Keratinocyte (primary cell): ENCODE measurements around the gene MRPS18A. TPM values are rescaled to one million over a fixed set of nuclear protein-coding genes. Genes with fewer than 3 reads are reported as not detected.

Experiments used
- DNase-seq: peaks from one replicate; pipeline ENCODE4 v3.0.0-alpha.2; 2011; ENCODE audit warnings: low read depth, missing footprints, low spot score
- FAIRE-seq: peaks from 2 replicates; lab custom pipeline; 2011; peaks lifted over from hg19 to GRCh38; lab: Jason Lieb, UNC
- H2AFZ ChIP-seq: 2 replicates; pipeline ENCODE4 v1.6.0; 2012; ENCODE audit warnings: low read length, control low read depth, inconsistent platforms; ENCODE audit not compliant: control insufficient read depth
- H3K27ac ChIP-seq: 2 replicates; pipeline ENCODE4 v1.5.1; 2011; ENCODE audit warnings: low read length; ENCODE audit not compliant: control insufficient read depth, insufficient read depth
- H3K27me3 ChIP-seq: 3 replicates; pipeline ENCODE4 v1.6.0; 2011; ENCODE audit warnings: low read length; ENCODE audit not compliant: control insufficient read depth, insufficient read depth; ENCODE audit errors: extremely low read depth
- H3K36me3 ChIP-seq, 2 experiments: 2 replicates in 1 of 2; 3 replicates in 1 of 2; pipeline ENCODE4 v1.5.1; 2011; ENCODE audit warnings: low read length in 2 of 2, mild to moderate bottlenecking in 1 of 2; ENCODE audit not compliant: control insufficient read depth in 2 of 2, insufficient read depth in 2 of 2; ENCODE audit errors: extremely low read depth in 1 of 2
- H3K4me1 ChIP-seq: 3 replicates; pipeline ENCODE4 v1.5.1; 2011; ENCODE audit warnings: low read length; ENCODE audit not compliant: control insufficient read depth, insufficient read depth; ENCODE audit errors: extremely low read depth
- H3K4me2 ChIP-seq: 3 replicates; pipeline ENCODE4 v1.6.0; 2011; ENCODE audit warnings: low read depth, low read length; ENCODE audit not compliant: control insufficient read depth, insufficient read depth; ENCODE audit errors: extremely low read depth
- H3K4me3 ChIP-seq, 3 experiments: fragments of 200-600 bp in 1 of 3; sonication (generic) in 1 of 3; 2 replicates in 2 of 3; 3 replicates in 1 of 3; pipeline ENCODE4 v1.5.1; 2011 to 2016; ENCODE audit warnings: low read length in 3 of 3, mild to moderate bottlenecking in 3 of 3, control low read depth in 2 of 3, inconsistent platforms in 1 of 3, low read depth in 1 of 3, mixed read lengths in 1 of 3, mixed run types in 1 of 3, moderate library complexity in 1 of 3; ENCODE audit not compliant: control insufficient read depth in 2 of 3, insufficient read depth in 2 of 3; ENCODE audit errors: extremely low read depth in 1 of 3
- H3K79me2 ChIP-seq: 2 replicates; pipeline ENCODE4 v1.6.0; 2012; ENCODE audit warnings: low read length; ENCODE audit not compliant: control insufficient read depth, insufficient read depth
- H3K9ac ChIP-seq: 3 replicates; pipeline ENCODE4 v1.6.0; 2011; ENCODE audit warnings: low read length; ENCODE audit not compliant: control insufficient read depth, insufficient read depth; ENCODE audit errors: extremely low read depth
- H3K9me1 ChIP-seq: 3 replicates; pipeline ENCODE4 v1.6.0; 2011; ENCODE audit warnings: low read length; ENCODE audit not compliant: control insufficient read depth, insufficient read depth; ENCODE audit errors: extremely low read depth
- H3K9me3 ChIP-seq: 2 replicates; pipeline ENCODE4 v1.5.1; 2012; ENCODE audit warnings: low read depth, low read length; ENCODE audit not compliant: control insufficient read depth
- H4K20me1 ChIP-seq: 3 replicates; pipeline ENCODE4 v1.6.0; 2011; ENCODE audit warnings: low read length; ENCODE audit not compliant: control insufficient read depth, insufficient read depth; ENCODE audit errors: extremely low read depth
- CTCF ChIP-seq, 3 experiments: IDR thresholded peaks in 1 of 3; conservative IDR thresholded peaks in 1 of 3; optimal IDR thresholded peaks in 1 of 3; 2 replicates in 2 of 3; 3 replicates in 1 of 3; pipeline versions ENCODE3 to v1.5.1; 2011; ENCODE audit warnings: low read length in 3 of 3, mild to moderate bottlenecking in 3 of 3, moderate library complexity in 2 of 3, control low read depth in 1 of 3, inconsistent platforms in 1 of 3; ENCODE audit not compliant: insufficient read depth in 2 of 3; ENCODE audit errors: extremely low read depth in 1 of 3
- EZH2 ChIP-seq: IDR thresholded peaks from one replicate; pipeline ENCODE4 v1.6.1; 2012; ENCODE audit warnings: inconsistent platforms, mild to moderate bottlenecking, low read length, moderate library complexity
- dilution Hi-C: fragments of 300-500 bp; cut with MboI; formaldehyde crosslinking; loops from one replicate; pipeline ENCODE4 v1.7.0; 2020; ENCODE audit warnings: low sequenced_read_pairs; ENCODE audit not compliant: extremely low pct_ligation_motif_present
- polyA plus RNA-seq, 5 experiments: library from polyadenylated mRNA; depleted of rRNA in 3 of 5; stranded (reverse) in 3 of 5; stranded (forward) in 1 of 5; unstranded in 1 of 5; fragments of >200 nt; gene quantifications; 1 replicate in 1 of 5; 2 replicates in 3 of 5; 3 replicates in 1 of 5; pipeline versions ENCODE4 v1.2.1 to v1.2.3, GENCODE V29; 2011 to 2012; ENCODE audit warnings: missing spikeins in 2 of 5, low read depth in 1 of 5, low replicate concordance in 1 of 5

Gene MRPS18A
- polyA plus RNA-seq, 1 donor (not counting 4 experiments of a cell fraction or from before 2014, with no cell fraction given) = 48.8 TPM

GRCh38 chr6:43697421-43697820, 9.8 kb upstream of the MRPS18A start:
- H3K27me3 ChIP-seq = no peaks in the 10 kb centered on the region
- FAIRE-seq = no peak
- H3K9me3 ChIP-seq = no peaks in the 10 kb centered on the region
- no peak for DNase-seq
- H2AFZ ChIP-seq = no peak overlapping the region
- no peak overlapping the region for H3K4me2 ChIP-seq
- H3K9ac ChIP-seq = no peak overlapping the region
- H4K20me1 ChIP-seq = no peaks in the 10 kb centered on the region
- peaks cover 6% of the 10 kb centered on the region for H3K4me1 ChIP-seq
- H3K36me3 ChIP-seq = no peaks in the 10 kb centered on the region
- dilution Hi-C loops = no loop called here
- H3K79me2 ChIP-seq = no peaks in the 10 kb centered on the region
- no peak overlapping the region for H3K4me3 ChIP-seq
- no peak overlapping the region for H3K27ac ChIP-seq
- no peaks in the 10 kb centered on the region for H3K9me1 ChIP-seq
- TF ChIP-seq CTCF (optimal IDR thresholded peaks at IDR 0.05 in 1 of 3, IDR thresholded peaks at IDR 0.05 in 1 of 3, conservative IDR thresholded peaks at IDR 0.05 in 1 of 3; ENCODE audit: extremely low read depth in 1 of 3, insufficient read depth in 2 of 3, low read length in 3 of 3) = no peak
- TF ChIP-seq EZH2 = no peak

- Histone ChIP-seq H3K27ac (no peak overlapping the region), H3K4me2 (no peak overlapping the region), H3K79me2 (no peaks in the 10 kb centered on the region), H3K9me3 (no peaks in the 10 kb centered on the region), H3K9me1 (no peaks in the 10 kb centered on the region), H3K9ac (no peak overlapping the region), H3K4me1 (no peaks in the 10 kb centered on the region), H2AFZ (no peak overlapping the region), H4K20me1 (no peaks in the 10 kb centered on the region), H3K27me3 (no peaks in the 10 kb centered on the region), H3K4me3 (no peak overlapping the region), H3K36me3 (no peaks in the 10 kb centered on the region)
- dilution Hi-C loops = no loop called here
- no peak for FAIRE-seq
- TF ChIP-seq EZH2 = no peak
- TF ChIP-seq CTCF (optimal IDR thresholded peaks at IDR 0.05 in 1 of 3, IDR thresholded peaks at IDR 0.05 in 1 of 3, conservative IDR thresholded peaks at IDR 0.05 in 1 of 3; ENCODE audit: extremely low read depth in 1 of 3, insufficient read depth in 2 of 3, low read length in 3 of 3) = no peak
- no peak for DNase-seq
Observed at GRCh38 chr6:43695967-43696291, 8.3 kb upstream of the MRPS18A start.
